Breast epithelium (tissue), 3 donors: ENCODE data around the gene CPA1.
"Not testable (repeated sequence)": the region's sequence is repeated elsewhere in the genome, so short reads cannot be mapped to it uniquely, and the experiment has no call there.

Experiments used
- CTCF ChIP-seq, 3 donors: fragments of 450-650 bp; IDR thresholded peaks; one replicate each; pipeline ENCODE4 v1.5.1; 2016 to 2017; ENCODE audit warnings: antibody characterized with exemption in 3 of 3, mild to moderate bottlenecking in 3 of 3, moderate library complexity in 3 of 3
- POLR2A ChIP-seq: fragments of 450-650 bp; IDR thresholded peaks from one replicate; pipeline ENCODE4 v1.6.1; 2016; ENCODE audit warnings: antibody characterized with exemption, mild to moderate bottlenecking, moderate library complexity
- POLR2AphosphoS5 ChIP-seq, 3 donors: sonication (generic); formaldehyde crosslinking; IDR thresholded peaks; one replicate each; pipeline ENCODE4 v1.6.1; 2017; ENCODE audit warnings: antibody characterized with exemption in 3 of 3

- not testable (repeated sequence) for TF ChIP-seq CTCF (IDR thresholded peaks at IDR 0.05); POLR2A; POLR2AphosphoS5 (IDR thresholded peaks at IDR 0.05)
Measured at GRCh38 chr7:130376461-130376860, 3.8 kb upstream of the CPA1 start.
